GM18498 (cell line): ENCODE results near the gene DENND5A.

ENCODE experiments used
- ATAC-seq: cut with Tn5 transposase; IDR thresholded peaks from one replicate; pipeline ENCODE4 v1.9.1; 2021; ENCODE audit warnings: mild to moderate bottlenecking, moderate library complexity; ENCODE audit not compliant: unreplicated experiment

The DENND5A gene

DNA sequence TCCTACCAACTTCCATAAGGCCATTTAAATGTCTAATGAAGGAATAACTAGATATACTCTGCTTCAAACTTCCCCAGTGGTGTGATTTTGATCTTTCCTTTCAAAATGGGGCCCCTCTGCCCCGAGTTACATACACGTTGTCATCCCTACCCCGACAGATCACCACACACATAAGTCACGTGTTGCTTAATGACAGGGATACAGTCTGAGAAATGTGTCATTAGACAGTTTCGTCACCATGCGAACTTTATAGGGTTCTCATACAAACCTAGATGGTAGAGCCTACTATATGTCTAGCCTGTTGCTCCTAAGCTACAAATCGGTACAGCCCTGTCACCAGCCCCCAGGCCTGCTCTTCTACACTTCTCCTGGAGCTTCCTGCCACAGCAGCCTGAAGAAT is 124.0 kb downstream of the DENND5A start:
- ATAC-seq: no peak

DNA sequence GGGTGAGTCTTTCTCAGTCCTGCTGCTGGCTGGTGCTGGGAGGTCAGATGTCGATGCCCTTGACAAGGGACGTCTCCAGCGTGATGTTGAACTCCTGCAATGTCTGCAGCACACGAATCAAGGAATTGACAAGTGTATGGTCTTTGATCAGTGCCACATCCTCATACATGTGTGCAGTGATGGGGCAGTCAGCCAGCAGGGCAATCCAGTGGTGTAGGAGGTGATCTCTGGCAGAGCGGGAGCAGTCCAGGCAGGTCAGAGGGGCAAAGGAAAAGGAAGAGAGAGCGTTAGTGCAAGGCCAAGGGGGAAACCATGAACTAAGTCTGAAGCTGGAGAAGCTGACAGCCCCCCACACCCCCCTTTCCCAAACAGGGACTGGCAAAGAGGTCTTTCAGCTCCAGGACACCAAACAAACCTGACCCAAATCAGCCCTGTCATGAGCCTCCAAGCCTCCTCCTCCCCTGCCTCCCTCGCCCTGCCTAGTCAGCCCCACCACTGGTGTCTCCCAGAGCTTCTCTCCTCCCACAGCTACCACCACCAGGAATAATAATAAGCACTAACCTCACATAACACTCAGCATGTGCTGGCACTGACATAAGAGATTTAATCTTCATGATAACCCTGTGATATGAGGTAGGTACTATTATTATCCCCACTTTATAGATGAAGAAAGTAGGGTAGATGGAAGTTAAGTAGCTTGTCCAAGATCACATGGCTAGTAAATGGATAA is 125.4 kb downstream of the DENND5A start:
- ATAC-seq: no peak

GRCh38 chr11:9138612-9139579 is 126.3 kb downstream of the DENND5A start:
- ATAC-seq: no peak

DNA sequence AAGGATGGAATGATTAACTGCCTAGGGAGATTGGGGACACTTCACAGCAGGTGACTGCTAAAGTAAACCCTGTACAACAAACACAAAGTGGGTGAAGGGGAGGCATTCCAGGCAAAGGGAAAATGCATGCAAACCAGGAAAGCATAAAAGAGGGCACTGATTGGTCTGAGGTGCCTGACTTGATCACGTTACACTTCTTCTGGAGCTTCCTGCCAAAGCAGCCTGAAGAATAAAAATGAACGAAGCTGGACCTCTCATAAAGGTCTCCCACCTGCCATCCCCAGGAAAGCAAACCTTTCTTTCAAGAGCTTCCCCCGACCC is 127.1 kb downstream of the DENND5A start:
- no peak for ATAC-seq

DNA sequence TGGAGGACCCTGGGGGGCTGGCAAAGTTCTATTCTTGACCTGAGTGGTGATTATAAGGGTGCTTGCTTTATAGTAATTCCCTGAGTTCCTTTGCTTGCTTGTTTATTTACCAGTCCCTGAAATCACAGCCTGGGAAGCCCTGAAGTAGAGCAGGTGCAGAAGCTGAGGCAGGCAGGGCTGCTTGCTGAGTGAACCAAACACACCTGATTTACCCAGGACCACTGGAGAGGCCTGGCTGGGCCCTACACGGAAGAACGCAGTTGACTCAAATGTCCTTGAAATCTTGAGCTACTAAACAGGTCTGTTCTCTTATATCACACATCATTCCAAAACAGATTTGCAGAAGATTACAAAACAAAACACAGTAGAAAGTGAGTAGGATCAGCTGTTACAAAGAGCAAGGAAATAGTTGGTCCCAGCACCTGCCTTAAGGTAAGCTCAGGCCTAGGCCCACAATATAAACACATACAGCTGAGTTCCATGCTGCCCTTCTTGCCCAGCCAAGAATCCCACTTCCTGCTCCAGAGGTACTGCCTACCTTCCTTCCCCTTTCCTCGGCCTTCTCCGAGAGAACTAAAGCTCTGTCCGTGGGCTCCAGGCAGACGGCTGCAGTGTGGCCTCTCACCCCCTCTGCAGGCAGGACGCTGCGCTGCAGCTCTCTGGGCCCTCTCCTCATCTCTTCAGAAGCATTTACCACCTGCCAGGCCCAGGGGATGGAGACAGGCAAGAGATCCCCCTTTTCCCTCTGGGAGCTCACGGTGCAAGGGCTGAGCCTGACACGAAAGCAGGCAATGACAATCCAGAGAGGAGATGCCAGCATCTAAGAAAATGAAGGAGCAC is 127.6 kb downstream of the DENND5A start:
- ATAC-seq: peak; percentile 97

GRCh38 chr11:9136741-9137140 is 128.4 kb downstream of the DENND5A start:
- ATAC-seq: no peak

DNA sequence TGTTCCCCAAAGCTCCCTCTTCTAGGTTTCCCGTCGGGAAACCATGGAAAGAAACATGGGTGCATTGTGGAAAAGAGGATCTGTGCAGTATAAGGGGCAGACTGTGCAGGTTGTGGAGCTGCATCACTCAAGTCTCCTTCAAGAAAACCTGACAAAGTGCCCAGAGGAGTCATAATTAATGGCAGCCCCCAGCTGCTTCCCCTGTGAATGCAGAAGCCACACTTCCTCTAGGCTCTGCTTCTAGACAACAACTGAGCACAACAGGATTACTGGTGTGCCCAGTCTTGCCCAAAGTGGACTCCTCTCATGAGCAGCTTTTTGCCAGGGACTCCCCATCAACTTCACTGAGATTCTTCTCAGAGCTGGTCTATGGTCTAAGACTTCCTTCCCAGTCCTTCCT is 131.2 kb downstream of the DENND5A start:
- no peak for ATAC-seq

DNA sequence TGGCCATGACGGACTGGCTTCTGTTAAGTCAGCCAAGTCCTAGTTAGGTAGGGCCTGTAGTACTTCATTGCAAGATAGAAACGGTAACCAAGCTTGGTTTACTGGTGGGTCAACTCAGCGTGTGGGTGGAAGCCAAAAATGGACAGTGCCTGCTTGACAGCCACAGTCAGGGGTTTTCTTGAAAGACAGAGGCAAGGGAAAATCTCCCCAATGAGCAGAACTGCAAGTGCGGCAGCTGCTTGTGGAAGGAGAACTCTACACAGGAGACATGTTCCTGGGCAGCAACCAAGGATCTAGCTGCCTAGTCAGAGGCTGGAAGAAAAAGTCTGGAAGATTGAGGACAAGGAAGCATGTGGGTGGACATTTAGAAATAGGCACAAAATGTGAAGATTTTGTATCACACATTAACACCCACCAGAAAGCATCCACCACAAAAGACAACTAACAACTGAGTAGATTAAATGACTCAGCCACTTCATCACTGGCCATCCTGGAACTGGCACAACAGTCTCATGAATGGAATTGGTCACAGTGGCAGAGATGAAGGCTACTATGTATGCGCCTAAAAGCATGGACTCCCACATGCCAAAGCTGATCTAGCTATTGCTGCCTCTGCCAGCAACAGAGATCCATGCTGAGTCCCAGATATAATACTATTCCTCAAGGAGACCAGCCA is 132.8 kb downstream of the DENND5A start:
- no peak for ATAC-seq

DNA sequence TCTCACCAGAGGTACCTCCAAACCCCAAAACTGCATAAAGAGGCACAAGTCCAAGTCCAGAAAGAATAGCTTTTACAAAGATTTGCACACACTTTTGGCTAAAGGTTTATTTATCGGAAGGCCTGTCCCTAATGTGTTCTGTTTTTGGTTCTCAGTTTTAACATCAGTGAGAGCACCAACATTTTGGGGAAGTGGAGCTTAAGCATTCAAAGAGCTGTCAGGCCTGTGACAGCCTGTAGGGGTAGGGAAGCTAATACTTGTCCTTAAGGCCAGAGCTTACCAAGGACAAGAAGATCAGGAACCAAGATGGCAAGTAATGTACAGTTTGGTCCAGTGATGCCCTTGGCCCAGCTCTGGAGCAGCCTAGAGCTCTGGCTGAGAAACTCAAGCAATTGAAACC is 134.9 kb downstream of the DENND5A start:
- ATAC-seq: no peak

GRCh38 chr11:9126636-9127035 is 138.5 kb downstream of the DENND5A start:
- no peak for ATAC-seq

GRCh38 chr11:9125185-9125886 is 139.8 kb downstream of the DENND5A start:
- ATAC-seq: no peak

GRCh38 chr11:9123595-9124304 is 141.4 kb downstream of the DENND5A start:
- ATAC-seq: no peak

GRCh38 chr11:9121469-9121796 is 143.7 kb downstream of the DENND5A start:
- ATAC-seq: no peak

GRCh38 chr11:9120664-9121468 is 144.3 kb downstream of the DENND5A start:
- no peak for ATAC-seq

DNA sequence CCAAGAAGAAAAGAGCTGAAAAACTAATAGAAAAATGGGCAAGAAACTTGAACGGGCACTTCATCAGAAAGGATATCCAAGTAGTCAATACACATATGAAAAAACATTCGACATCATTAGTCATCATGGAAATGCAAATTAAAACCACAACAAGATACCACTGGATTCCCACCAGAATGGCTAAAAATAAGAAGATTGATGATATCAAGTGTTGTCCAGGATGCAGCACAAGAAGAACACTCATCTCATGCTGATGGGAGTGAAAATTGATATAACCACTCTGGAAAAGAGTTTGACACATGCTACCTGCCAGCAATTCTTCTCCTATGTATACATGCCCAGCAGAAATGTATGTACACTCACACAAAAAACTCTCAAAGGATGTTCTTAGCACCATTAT is 146.9 kb downstream of the DENND5A start:
- ATAC-seq: no peak

DNA sequence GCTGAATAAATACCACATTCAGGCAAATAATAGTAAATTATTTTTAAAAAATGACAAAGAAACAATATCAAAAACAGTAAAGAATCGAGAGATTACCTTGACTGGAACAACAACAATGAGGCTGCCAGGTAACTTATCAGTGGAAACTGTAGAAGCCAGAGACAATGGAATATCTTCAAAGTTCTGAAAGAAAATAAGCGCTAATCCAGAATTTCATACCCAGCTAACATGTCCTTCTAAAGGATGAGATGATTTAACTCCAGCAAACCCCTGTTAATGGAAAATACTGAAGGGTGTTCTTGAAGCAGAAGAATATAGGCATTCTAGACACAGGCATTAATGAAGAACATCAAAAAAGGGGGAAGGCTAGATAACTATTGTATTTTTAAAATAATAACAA is 153.1 kb downstream of the DENND5A start:
- ATAC-seq: no peak

- no peak for ATAC-seq
Measured at GRCh38 chr11:9109858-9110731, 155.1 kb downstream of the DENND5A start.

- no peak for ATAC-seq
Measured at GRCh38 chr11:9104580-9104979, 160.6 kb downstream of the DENND5A start.
